MM.1S (cell line): ENCODE results near the gene OR51B4.

Source experiments
- DNase-seq: peaks from one replicate; pipeline ENCODE4 v3.0.0-alpha.2; 2015
- H2AFZ ChIP-seq: fragments of 300-600 bp; sonication (generic); 2 replicates; pipeline ENCODE4 v1.6.0; 2016; ENCODE audit warnings: antibody characterized with exemption, low read length
- H3F3A ChIP-seq: fragments of 300-600 bp; sonication (generic); 2 replicates; pipeline ENCODE4 v1.6.1; 2016; ENCODE audit warnings: mild to moderate bottlenecking, antibody characterized with exemption, low read length, moderate library complexity, mixed read lengths; ENCODE audit not compliant: insufficient read depth
- H3K27ac ChIP-seq: fragments of 300-600 bp; sonication (generic); 2 replicates; pipeline ENCODE4 v1.5.1; 2016; ENCODE audit warnings: mild to moderate bottlenecking, low read length
- H3K27me3 ChIP-seq: fragments of 300-600 bp; sonication (generic); replicated peaks from 2 replicates; pipeline ENCODE4 v1.6.0; 2016; ENCODE audit warnings: low read length; ENCODE audit not compliant: insufficient read depth
- H3K36me3 ChIP-seq: fragments of 300-600 bp; sonication (generic); replicated peaks from 2 replicates; pipeline ENCODE4 v1.6.1; 2016; ENCODE audit warnings: mild to moderate bottlenecking, low read length, mixed read lengths; ENCODE audit not compliant: insufficient read depth
- H3K4me1 ChIP-seq: fragments of 300-600 bp; sonication (generic); 2 replicates; pipeline ENCODE4 v1.6.1; 2016; ENCODE audit warnings: low read length, mixed read lengths
- H3K4me2 ChIP-seq: fragments of 300-600 bp; sonication (generic); 2 replicates; pipeline ENCODE4 v1.6.0; 2016; ENCODE audit warnings: low read depth, low read length
- H3K4me3 ChIP-seq: fragments of 300-600 bp; sonication (generic); 2 replicates; pipeline ENCODE4 v1.5.1; 2016; ENCODE audit warnings: low read length, mixed read lengths
- H3K79me2 ChIP-seq: fragments of 300-600 bp; sonication (generic); 2 replicates; pipeline ENCODE4 v1.6.1; 2016; ENCODE audit warnings: mixed run types, low read length, mixed read lengths
- H3K9ac ChIP-seq: fragments of 300-600 bp; sonication (generic); 2 replicates; pipeline ENCODE4 v1.6.1; 2016; ENCODE audit warnings: low read length, mixed read lengths
- H3K9me2 ChIP-seq: fragments of 300-600 bp; sonication (generic); replicated peaks from 2 replicates; pipeline ENCODE4 v1.6.1; 2016; ENCODE audit warnings: mild to moderate bottlenecking, low read length, mixed read lengths; ENCODE audit not compliant: insufficient read depth
- H3K9me3 ChIP-seq: fragments of 300-600 bp; sonication (generic); replicated peaks from 2 replicates; pipeline ENCODE4 v1.6.1; 2016; ENCODE audit warnings: mild to moderate bottlenecking, low read length, mixed read lengths; ENCODE audit not compliant: insufficient read depth
- H4K20me1 ChIP-seq: fragments of 300-600 bp; sonication (generic); 2 replicates; pipeline ENCODE4 v1.6.1; 2016; ENCODE audit warnings: mild to moderate bottlenecking, low read length, moderate library complexity, mixed read lengths; ENCODE audit not compliant: insufficient read depth
- CTCF ChIP-seq: fragments of 300-600 bp; sonication (generic); IDR thresholded peaks from 2 replicates; pipeline ENCODE4 v1.5.1; 2016; ENCODE audit warnings: antibody characterized with exemption, low read length, mixed read lengths
- EZH2 ChIP-seq: fragments of 300-600 bp; sonication (generic); optimal IDR thresholded peaks from 2 replicates; pipeline ENCODE3; 2017; ENCODE audit warnings: low read depth, mild to moderate bottlenecking, antibody characterized with exemption, low read length, mixed read lengths
- EZH2phosphoT487 ChIP-seq: fragments of 300-600 bp; sonication (generic); IDR thresholded peaks from 2 replicates; pipeline ENCODE4 v1.6.1; 2018; ENCODE audit warnings: antibody characterized with exemption, low read length

The OR51B4 gene

GRCh38 chr11:5252919-5253265 is 48.9 kb downstream of the OR51B4 start:
- no peak overlapping the region for H3K9ac ChIP-seq
- no peaks in the 10 kb centered on the region for H3K27me3 ChIP-seq
- no peak overlapping the region for H2AFZ ChIP-seq
- H3K79me2 ChIP-seq, result no peaks in the 10 kb centered on the region
- no peaks in the 10 kb centered on the region for H3K4me1 ChIP-seq
- H3F3A ChIP-seq, result no peaks in the 10 kb centered on the region
- no peaks in the 10 kb centered on the region for H3K9me2 ChIP-seq
- H3K4me2 ChIP-seq, result no peak overlapping the region
- DNase-seq, result no peak
- no peak for TF ChIP-seq EZH2phosphoT487
- TF ChIP-seq EZH2, result no peak
- no peak for TF ChIP-seq CTCF
- no peaks in the 10 kb centered on the region for H3K36me3 ChIP-seq
- no peaks in the 10 kb centered on the region for H3K9me3 ChIP-seq
- H3K4me3 ChIP-seq, result no peak overlapping the region
- H4K20me1 ChIP-seq, result no peaks in the 10 kb centered on the region
- H3K27ac ChIP-seq, result no peak overlapping the region

GRCh38 chr11:5252192-5252918 is 49.4 kb downstream of the OR51B4 start:
- H3K4me2 ChIP-seq, result no peak overlapping the region
- no peaks in the 10 kb centered on the region for H3K9me2 ChIP-seq
- no peaks in the 10 kb centered on the region for H3K79me2 ChIP-seq
- H3K9ac ChIP-seq, result no peak overlapping the region
- H4K20me1 ChIP-seq, result no peaks in the 10 kb centered on the region
- H3K4me3 ChIP-seq, result no peak overlapping the region
- no peaks in the 10 kb centered on the region for H3K36me3 ChIP-seq
- no peaks in the 10 kb centered on the region for H3K4me1 ChIP-seq
- H3K27me3 ChIP-seq, result no peaks in the 10 kb centered on the region
- no peaks in the 10 kb centered on the region for H3F3A ChIP-seq
- no peak overlapping the region for H3K27ac ChIP-seq
- H2AFZ ChIP-seq, result no peak overlapping the region
- H3K9me3 ChIP-seq, result no peaks in the 10 kb centered on the region
- DNase-seq, result no peak
- TF ChIP-seq CTCF (no peak), EZH2 (no peak), EZH2phosphoT487 (no peak)

- no peak overlapping the region for H3K4me3 ChIP-seq
- no peaks in the 10 kb centered on the region for H3K27me3 ChIP-seq
- no peak for DNase-seq
- H3F3A ChIP-seq, result no peaks in the 10 kb centered on the region
- no peak overlapping the region for H3K27ac ChIP-seq
- no peaks in the 10 kb centered on the region for H4K20me1 ChIP-seq
- H3K9ac ChIP-seq, result no peak overlapping the region
- no peaks in the 10 kb centered on the region for H3K9me2 ChIP-seq
- no peaks in the 10 kb centered on the region for H3K9me3 ChIP-seq
- no peaks in the 10 kb centered on the region for H3K36me3 ChIP-seq
- no peak for TF ChIP-seq EZH2phosphoT487
- TF ChIP-seq EZH2, result no peak
- no peak for TF ChIP-seq CTCF
- H3K4me2 ChIP-seq, result no peak overlapping the region
- H2AFZ ChIP-seq, result no peak overlapping the region
- H3K4me1 ChIP-seq, result no peaks in the 10 kb centered on the region
- H3K79me2 ChIP-seq, result no peaks in the 10 kb centered on the region
Measured at GRCh38 chr11:5251746-5252145, 50.0 kb downstream of the OR51B4 start.
